Adrenal gland (tissue), 12 donors: ENCODE data around the gene RAB40A. TPM values are rescaled to one million over a fixed set of nuclear protein-coding genes. Genes with fewer than 3 reads are reported as not detected.

ENCODE experiments used
- DNase-seq, 7 donors: peaks; one replicate each; pipeline ENCODE4 v3.0.0-alpha.2; 2019 to 2020
- H3K27ac ChIP-seq, 5 donors: fragments of 200-600 bp; sonication (generic) in 4 of 5; 1 replicate in 3 of 5; 2 replicates in 2 of 5; pipeline versions ENCODE4 v1.5.1 to v1.8.0; 2016 to 2020; ENCODE audit warnings: mild to moderate bottlenecking in 1 of 5
- H3K27me3 ChIP-seq: fragments of 200-600 bp; 2 replicates; pipeline ENCODE4 v1.8.0; 2021
- H3K36me3 ChIP-seq, 2 donors: fragments of 200-600 bp; replicated peaks in 1 of 2; 1 replicate in 1 of 2; 2 replicates in 1 of 2; pipeline versions ENCODE4 v1.5.1 to v1.8.0; 2018 to 2022
- H3K4me1 ChIP-seq, 2 donors: fragments of 200-600 bp; replicated peaks in 1 of 2; 1 replicate in 1 of 2; 2 replicates in 1 of 2; pipeline versions ENCODE4 v1.5.1 to v1.8.0; 2018 to 2021
- H3K4me3 ChIP-seq, 4 donors: fragments of 200-600 bp; sonication (generic) in 3 of 4; one replicate each; pipeline ENCODE4 v1.5.1; 2016 to 2018
- H3K9me3 ChIP-seq, 3 donors: fragments of 200-600 bp; sonication (generic) in 1 of 3; replicated peaks in 1 of 3; 1 replicate in 2 of 3; 2 replicates in 1 of 3; pipeline versions ENCODE4 v1.5.1 to v1.8.0; 2016 to 2021
- CTCF ChIP-seq, 6 experiments: fragments of 450-650 bp in 4 of 6; fragments of 200-600 bp in 2 of 6; sonication (generic) in 1 of 6; IDR thresholded peaks; 1 replicate in 5 of 6; 2 replicates in 1 of 6; pipeline versions ENCODE4 v1.5.1 to v1.8.0; 2016 to 2021; ENCODE audit warnings: antibody characterized with exemption in 6 of 6, mild to moderate bottlenecking in 2 of 6, moderate library complexity in 1 of 6
- POLR2A ChIP-seq, 2 donors: fragments of 450-650 bp; IDR thresholded peaks; one replicate each; pipeline ENCODE4 v1.6.1; 2017; ENCODE audit warnings: antibody characterized with exemption in 2 of 2, mild to moderate bottlenecking in 2 of 2, moderate library complexity in 1 of 2
- whole genome bisulfite sequencing, 4 donors: extraction: QIAGEN DNeasy Blood & Tissue Kit in 2 of 4; methylation state at CpG; one replicate each; pipeline versions ENCODE4 v1.1.5 to v1.1.7; 2013 to 2017; 5-methylcytosine and 5-hydroxymethylcytosine counted together
- intact Hi-C, 2 donors: fragments of 100-400 bp; cut with DNase I; formaldehyde crosslinking; loops; one replicate each; pipeline versions ENCODE4 v1.14.1 to v1.15.0; 2022 to 2023
- polyA plus RNA-seq, 3 donors: library from polyadenylated mRNA; stranded (reverse); fragments of 200-250 nt in 2 of 3; fragments of 350-450 nt in 1 of 3; fragmentation: Illumina TruSeq in 1 of 3; extraction: RNeasy Lipid Tissue Mini Kit (QIAGEN cat#74804) in 1 of 3; gene quantifications; one replicate each; pipeline ENCODE4 v1.2.3, GENCODE V29; 2013 to 2014
- total RNA-seq, 9 donors: library from RNA; depleted of rRNA in 4 of 9; stranded (reverse); fragments of >200 nt in 4 of 9; fragments of 120-200 nt in 1 of 9; fragmentation: NEBNext Ultra II Directional in 1 of 9; extraction: Animal tissue kit (Norgen Biotek cat#: 25700) in 1 of 9; gene quantifications; one replicate each; pipeline versions ENCODE4 v1.1.0 to v1.2.4, GENCODE V29; 2013 to 2023
- donor health status: healthy with polysubstance abuse.
- donor health status: Bipolar disorder and iron deficiency.
- donor health status: DM: yes; HTN: yes; CAD: no.
- donor health status: DM: no; HTN: no; CAD: no.
- donor health status: DM: no; HTN: no; CAD: no.
- donor health status: DM: yes; HTN: yes; CAD: no.

RAB40A gene
- total and polyA plus RNA-seq, 12 donors: 0.65 to 3.4 (median 1.2) TPM

- Histone ChIP-seq H3K36me3 (no peaks in the 10 kb centered on the region), H3K4me3 (no peak overlapping the region), H3K4me1 (no peaks in the 10 kb centered on the region), H3K27me3 (peaks cover 8% of the 10 kb centered on the region), H3K9me3 (no peaks in the 10 kb centered on the region), H3K27ac (no peak overlapping the region)
- DNase-seq: no peak
- TF ChIP-seq CTCF (IDR thresholded peaks at IDR 0.05) (no peak), POLR2A (IDR thresholded peaks at IDR 0.05) (no peak)
- intact Hi-C loops: no loop called here
- 83 to 100% (median 92%) methylated on average over 2 of the region's 2 CpGs for WGBS, 4 donors
These were observed 718 bp downstream of the RAB40A start for GRCh38 chrX:103518571-103518970.

- no peaks in the 10 kb centered on the region for H3K9me3 ChIP-seq
- intact Hi-C loops: no loop called here
- H3K36me3 ChIP-seq: no peaks in the 10 kb centered on the region
- TF ChIP-seq POLR2A (IDR thresholded peaks at IDR 0.05) (no peak), CTCF (IDR thresholded peaks at IDR 0.05) (no peak)
- H3K27ac ChIP-seq: no peak overlapping the region
- no peak for DNase-seq
- WGBS, 4 donors: 15 to 27% (median 23%) methylated on average over 2 of the region's 2 CpGs
- no peaks in the 10 kb centered on the region for H3K4me1 ChIP-seq
- H3K27me3 ChIP-seq: peaks cover 8% of the 10 kb centered on the region
- H3K4me3 ChIP-seq: no peak overlapping the region
These were observed 2.0 kb downstream of the RAB40A start for GRCh38 chrX:103517246-103517645.

- TF ChIP-seq CTCF (IDR thresholded peaks at IDR 0.05): no peak
- TF ChIP-seq POLR2A (IDR thresholded peaks at IDR 0.05): no peak
- Histone ChIP-seq H3K36me3 (no peaks in the 10 kb centered on the region), H3K27ac (no peak overlapping the region), H3K4me3 (no peak overlapping the region), H3K27me3 (peaks cover 15% of the 10 kb centered on the region), H3K4me1 (no peaks in the 10 kb centered on the region), H3K9me3 (no peaks in the 10 kb centered on the region)
- intact Hi-C loops: no loop called here
- DNase-seq: no peak
- 58 to 78% (median 71%) methylated on average over 4 of the region's 4 CpGs for WGBS, 4 donors
These were observed 5.7 kb downstream of the RAB40A start for GRCh38 chrX:103513476-103514108.

GRCh38 chrX:103513067-103513466 lies 6.2 kb downstream of the RAB40A start:
- DNase-seq: peak in 2 of 7 donors; percentile 20 to 24
- intact Hi-C loops: no loop called here
- WGBS, 4 donors: 30 to 61% (median 47%) methylated on average over 5 of the region's 5 CpGs
- Histone ChIP-seq H3K9me3 (no peaks in the 10 kb centered on the region), H3K36me3 (no peaks in the 10 kb centered on the region), H3K4me3 (no peak overlapping the region), H3K27me3 (peaks cover 13% of the 10 kb centered on the region), H3K4me1 (no peaks in the 10 kb centered on the region), H3K27ac (no peak overlapping the region)
- no peak for TF ChIP-seq POLR2A (IDR thresholded peaks at IDR 0.05)

- intact Hi-C loops: no loop called here
- no peaks in the 10 kb centered on the region for H3K36me3 ChIP-seq
- DNase-seq: no peak
- peaks cover 7% of the 10 kb centered on the region for H3K27me3 ChIP-seq
- no peak overlapping the region for H3K4me3 ChIP-seq
- 71 to 89% (median 80%) methylated on average over 6 of the region's 6 CpGs for WGBS, 4 donors
- no peaks in the 10 kb centered on the region for H3K4me1 ChIP-seq
- no peaks in the 10 kb centered on the region for H3K9me3 ChIP-seq
- no peak overlapping the region for H3K27ac ChIP-seq
- no peak for TF ChIP-seq CTCF (IDR thresholded peaks at IDR 0.05)
- TF ChIP-seq POLR2A (IDR thresholded peaks at IDR 0.05): no peak
These were observed 9.3 kb downstream of the RAB40A start for GRCh38 chrX:103510031-103510430.
